ENCODE results near the gene BTN2A1. TPM values are rescaled to one million over a fixed set of nuclear protein-coding genes. Genes with fewer than 3 reads are reported as not detected.
A peak's percentile ranks its signal among the peaks of the same experiment; 100 is the strongest.

BTN2A1 gene
- total and polyA plus RNA-seq, 8 donors = 3.7 to 15.3 (median 7.6) TPM

GRCh38 chr6:26465776-26466175 lies 8.0 kb downstream of the BTN2A1 start:
- FAIRE-seq (no peak), DNase-seq (no peak), ATAC-seq (no peak)
- no peak for TF ChIP-seq CTCF (IDR thresholded peaks at IDR 0.05)
- Histone ChIP-seq H3K36me3 (peaks cover 0 to 58% (median 23%) of the 10 kb centered on the region in 3 donors), H3K9me3 (no peaks in the 10 kb centered on the region), H3K4me1 (peaks cover 0 to 6% (median 4%) of the 10 kb centered on the region in 3 donors), H3K27ac (no peak overlapping the region), H3K27me3 (no peaks in the 10 kb centered on the region), H3K4me3 (no peak overlapping the region)
- WGBS, 2 donors = 89 to 92% methylated on average over 3 of the region's 3 CpGs
- intact Hi-C loops (cut with DNase I) = no loop called here

- Histone ChIP-seq H3K27me3 (no peaks in the 10 kb centered on the region), H3K27ac (no peak overlapping the region), H3K36me3 (peaks cover 0 to 46% (median 11%) of the 10 kb centered on the region in 3 donors), H3K9me3 (no peaks in the 10 kb centered on the region), H3K4me1 (peaks cover 0 to 7% (median 0%) of the 10 kb centered on the region in 3 donors), H3K4me3 (no peak overlapping the region)
- FAIRE-seq (no peak), ATAC-seq (no peak), DNase-seq (no peak)
- 92 to 97% methylated on average over 2 of the region's 2 CpGs for WGBS, 2 donors
- intact Hi-C loops (cut with DNase I) = no loop called here
- no peak for TF ChIP-seq CTCF (IDR thresholded peaks at IDR 0.05)
Measured at GRCh38 chr6:26468829-26469228, 11.1 kb downstream of the BTN2A1 start.

GRCh38 chr6:26470643-26471042 lies 12.9 kb downstream of the BTN2A1 start:
- DNase-seq (no peak), FAIRE-seq (no peak), ATAC-seq (no peak)
- intact Hi-C loops (cut with DNase I) = no loop called here
- Histone ChIP-seq H3K4me3 (no peak overlapping the region), H3K36me3 (peaks cover 0 to 28% (median 5%) of the 10 kb centered on the region in 3 donors), H3K4me1 (peaks cover 0 to 13% (median 0%) of the 10 kb centered on the region in 3 donors), H3K27me3 (no peaks in the 10 kb centered on the region), H3K27ac (no peak overlapping the region), H3K9me3 (no peaks in the 10 kb centered on the region)
- WGBS, 2 donors = 85 to 87% methylated on average over 4 of the region's 4 CpGs
- no peak for TF ChIP-seq CTCF (IDR thresholded peaks at IDR 0.05)

- no peak for FAIRE-seq
- ATAC-seq = no peak
- H3K9me3 ChIP-seq = no peaks in the 10 kb centered on the region
- H3K4me1 ChIP-seq = peaks cover 0 to 13% (median 0%) of the 10 kb centered on the region in 3 donors
- intact Hi-C loops (cut with DNase I) = no loop called here
- no peak for DNase-seq
- H3K36me3 ChIP-seq = peaks cover 0 to 15% (median 0%) of the 10 kb centered on the region in 3 donors
- no peaks in the 10 kb centered on the region for H3K27me3 ChIP-seq
- TF ChIP-seq CTCF (IDR thresholded peaks at IDR 0.05) = no peak
- no peak overlapping the region for H3K4me3 ChIP-seq
- no peak overlapping the region for H3K27ac ChIP-seq
Measured at GRCh38 chr6:26471970-26472369, 14.2 kb downstream of the BTN2A1 start.

GRCh38 chr6:26472549-26473290 lies 15.0 kb downstream of the BTN2A1 start:
- H3K9me3 ChIP-seq = no peaks in the 10 kb centered on the region
- no peak for TF ChIP-seq CTCF (IDR thresholded peaks at IDR 0.05)
- H3K4me3 ChIP-seq = no peak overlapping the region
- peak overlapping the region in 2 of 4 donors; percentile 83 to 90 for H3K27ac ChIP-seq
- peaks cover 0 to 8% (median 0%) of the 10 kb centered on the region in 3 donors for H3K36me3 ChIP-seq
- DNase-seq = no peak
- peaks cover 0 to 13% (median 0%) of the 10 kb centered on the region in 3 donors for H3K4me1 ChIP-seq
- intact Hi-C loops (cut with DNase I) = no loop called here
- 94 to 95% methylated on average over 4 of the region's 4 CpGs for WGBS, 2 donors
- no peaks in the 10 kb centered on the region for H3K27me3 ChIP-seq
- no peak for ATAC-seq
- FAIRE-seq = no peak

Measured in pancreas (tissue), 10 donors.